Left renal pelvis (tissue), 4 donors: ENCODE data around the gene ERCC6L. TPM values are rescaled to one million over a fixed set of nuclear protein-coding genes. Genes with fewer than 3 reads are reported as not detected.
"Not testable (repeated sequence)": the region's sequence is repeated elsewhere in the genome, so short reads cannot be mapped to it uniquely, and the experiment has no call there.

ENCODE experiments used
- DNase-seq, 4 donors: peaks; one replicate each; pipeline ENCODE4 v3.0.0-alpha.2; 2013; ENCODE audit warnings: low read depth in 4 of 4, low spot score in 3 of 4
- polyA plus RNA-seq, 4 donors: library from polyadenylated mRNA; unstranded; fragments of 120-200 nt; gene quantifications; one replicate each; pipeline ENCODE4 v1.2.1, GENCODE V29; 2013; ENCODE audit not compliant: insufficient read length in 4 of 4

ERCC6L gene
- polyA plus RNA-seq, 4 donors: 3.9 to 5.5 (median 4.3) TPM

- DNase-seq: no peak
These were observed 61.8 kb downstream of the ERCC6L start for GRCh38 chrX:72176981-72177380.

DNA sequence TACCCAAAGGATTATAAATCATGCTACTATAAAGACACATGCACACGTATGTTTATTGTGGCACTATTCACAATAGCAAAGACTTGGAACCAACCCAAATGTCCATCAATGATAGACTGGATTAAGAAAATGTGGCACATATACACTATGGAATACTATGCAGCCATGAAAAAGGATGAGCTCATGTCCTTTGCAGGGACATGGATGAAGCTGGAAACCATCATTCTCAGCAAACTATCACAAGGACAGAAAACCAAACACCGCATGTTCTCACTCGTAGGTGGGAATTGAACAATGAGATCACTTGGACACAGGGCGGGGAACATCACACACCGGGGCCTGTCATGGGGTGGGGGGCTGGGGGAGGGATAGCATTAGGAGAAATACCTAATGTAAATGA is 62.5 kb downstream of the ERCC6L start:
- DNase-seq: not testable (repeated sequence)

GRCh38 chrX:72169008-72169728 is 69.7 kb downstream of the ERCC6L start:
- DNase-seq: no peak

DNA sequence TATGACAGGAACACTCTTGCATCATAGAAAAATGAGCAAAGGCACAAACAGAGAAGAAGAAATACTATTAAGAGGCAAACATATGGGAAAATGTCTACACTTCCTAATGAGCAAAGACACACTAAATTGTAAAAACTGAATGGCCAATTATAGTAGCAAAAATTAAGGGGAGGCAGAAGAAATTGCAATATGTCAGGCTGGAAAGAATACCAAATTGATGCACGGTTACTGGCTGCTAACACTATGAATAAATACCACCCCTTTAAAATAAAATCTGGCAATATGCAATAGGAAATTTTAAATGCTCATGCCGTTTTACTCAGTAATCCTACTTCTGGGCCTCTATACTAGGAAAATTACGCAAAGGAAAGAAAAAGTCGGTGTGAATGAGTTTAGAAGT is 73.3 kb downstream of the ERCC6L start:
- DNase-seq: no peak

- DNase-seq: no peak
These were observed 79.1 kb downstream of the ERCC6L start for GRCh38 chrX:72159769-72160168.

DNA sequence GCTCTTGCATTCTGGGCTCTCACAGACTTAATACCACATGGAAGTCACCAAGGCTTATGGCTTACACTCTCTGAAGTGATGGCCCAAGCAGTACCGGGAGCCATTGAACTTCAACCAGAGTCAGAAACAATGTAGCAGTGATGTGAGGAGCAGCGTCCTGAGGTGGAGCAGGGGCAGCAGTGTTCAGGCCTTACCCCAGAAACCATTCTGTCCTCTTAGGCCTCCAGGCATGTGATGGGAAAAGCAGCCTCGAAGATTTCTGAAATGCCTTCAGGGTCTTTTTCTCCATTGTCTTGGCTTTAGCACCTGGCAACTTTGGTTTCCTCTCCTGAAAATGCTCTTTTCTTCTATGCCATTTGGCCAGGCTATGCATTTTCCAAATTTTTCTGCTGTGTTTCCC is 80.1 kb downstream of the ERCC6L start:
- no peak for DNase-seq

Other genes with a start within 250 kb of the ERCC6L start
- gene RTL5, start 107.1 kb downstream of the ERCC6L start, polyA plus RNA-seq: 10 to 100 TPM; 22.9 to 28.2 (median 24.4) TPM
- gene PIN4, start 57.3 kb downstream of the ERCC6L start, polyA plus RNA-seq: 10 to 100 TPM; 31.0 to 59.1 (median 43.8) TPM
- 1,000 to 10,000 TPM; 1,419 to 1,753 (median 1,540) TPM for gene RPS4X, start 38.2 kb upstream of the ERCC6L start, polyA plus RNA-seq
- gene CITED1, start 66.9 kb upstream of the ERCC6L start, polyA plus RNA-seq: 10 to 100 TPM; 11.1 to 19.7 (median 15.9) TPM